CD4-positive, alpha-beta T cell treated with Interleukin-1 beta for 1 hour (primary cell): ENCODE results near the gene UBALD2.
"Not testable (repeated sequence)": the region's sequence is repeated elsewhere in the genome, so short reads cannot be mapped to it uniquely, and the experiment has no call there.

Experiments
- DNase-seq, 2 donors: peaks; one replicate each; pipeline ENCODE4 v3.0.0-alpha.2; 2020 to 2022

UBALD2 gene

GRCh38 chr17:76278268-76278908, 13.2 kb downstream of the UBALD2 start:
- DNase-seq = no peak

- peak; percentile 83 to 86 for DNase-seq
Observed at GRCh38 chr17:76278952-76279741, 14.0 kb downstream of the UBALD2 start.

GRCh38 chr17:76279742-76280287, 14.7 kb downstream of the UBALD2 start:
- no peak for DNase-seq

GRCh38 chr17:76280650-76281049, 15.5 kb downstream of the UBALD2 start:
- DNase-seq = no peak

GRCh38 chr17:76281573-76282371, 16.6 kb downstream of the UBALD2 start:
- no peak for DNase-seq

GRCh38 chr17:76292567-76292966, 27.4 kb downstream of the UBALD2 start:
- no peak for DNase-seq

- no peak for DNase-seq
Observed at GRCh38 chr17:76293106-76293505, 28.0 kb downstream of the UBALD2 start.

- no peak for DNase-seq
Observed at GRCh38 chr17:76296186-76296585, 31.0 kb downstream of the UBALD2 start.

GRCh38 chr17:76296889-76297288, 31.7 kb downstream of the UBALD2 start:
- DNase-seq = no peak

GRCh38 chr17:76297436-76297835, 32.3 kb downstream of the UBALD2 start:
- no peak for DNase-seq

- no peak for DNase-seq
Observed at GRCh38 chr17:76304226-76305134, 39.3 kb downstream of the UBALD2 start.

- DNase-seq = not testable (repeated sequence)
Observed at GRCh38 chr17:76305135-76305454, 39.9 kb downstream of the UBALD2 start.

GRCh38 chr17:76307299-76307965, 42.3 kb downstream of the UBALD2 start:
- no peak for DNase-seq

GRCh38 chr17:76307966-76308338, 42.8 kb downstream of the UBALD2 start, which contains the start of gene QRICH2:
QRICH2 (minus strand) TSS chr17:76308276; CDS start chr17:76307998, 278 bp downstream.
- DNase-seq = no peak

GRCh38 chr17:76309461-76309860, 44.3 kb downstream of the UBALD2 start:
- no peak for DNase-seq

GRCh38 chr17:76312735-76313134, 47.6 kb downstream of the UBALD2 start:
- no peak for DNase-seq

GRCh38 chr17:76314392-76315227, 49.5 kb downstream of the UBALD2 start:
- DNase-seq = no peak

GRCh38 chr17:76317535-76317934, 52.4 kb downstream of the UBALD2 start:
- no peak for DNase-seq

- no peak for DNase-seq
Observed at GRCh38 chr17:76318586-76318985, 53.4 kb downstream of the UBALD2 start.
